ENCODE measurements around the gene AACS. TPM values are rescaled to one million over a fixed set of nuclear protein-coding genes. Genes with fewer than 3 reads are reported as not detected.

AACS gene
- total RNA-seq (2022; extraction: Qiagen RNA extraction; ENCODE audit: low read depth): 15.8 to 19.2 TPM (median 16.4 TPM) in 5 replicates

GRCh38 chr12:125065021-125065918, at the start of gene AACS:
TSS of gene AACS (plus strand) at chr12:125065435. CDS start at chr12:125065585, 150 bp downstream.

GRCh38 chr12:125185740-125186470, 120.7 kb downstream of the AACS start, which contains the start of gene TMEM132B:
TSS of gene TMEM132B (plus strand) at chr12:125186386.

Other genes with a start within 250 kb of the AACS start
- gene SCARB1, start 201.6 kb upstream of the AACS start, total RNA-seq (2022; extraction: Qiagen RNA extraction; ENCODE audit: low read depth): 105 to 187 TPM (median 153 TPM) in 5 replicates
- 1,088 to 1,733 TPM (median 1,199 TPM) in 5 replicates for gene UBC, start 150.8 kb upstream of the AACS start, total RNA-seq (2022; extraction: Qiagen RNA extraction; ENCODE audit: low read depth)
- gene DHX37, start 76.3 kb upstream of the AACS start, total RNA-seq (2022; extraction: Qiagen RNA extraction; ENCODE audit: low read depth): 32.1 to 44.0 TPM (median 43.3 TPM) in 5 replicates
- 12.7 to 22.3 TPM (median 20.3 TPM) in 5 replicates for gene BRI3BP, start 71.8 kb upstream of the AACS start, total RNA-seq (2022; extraction: Qiagen RNA extraction; ENCODE audit: low read depth)
- 0.03 to 0.35 TPM in 2 of 5 replicates, not detected in the others for gene TMEM132B, start 121.0 kb downstream of the AACS start, total RNA-seq (2022; extraction: Qiagen RNA extraction; ENCODE audit: low read depth)